Measurements from ENCODE around the gene RPS6KB2. TPM values are rescaled to one million over a fixed set of nuclear protein-coding genes. Genes with fewer than 3 reads are reported as not detected.

Gene RPS6KB2
- total and polyA plus RNA-seq, 9 of the 15 experiments (the other 6 are each of a cell fraction or from before 2014, with no cell fraction given) = 0.42 to 122 (median 82.6) TPM

- TF ChIP-seq RB1 (IDR thresholded peaks at IDR 0.05; ENCODE audit: low read depth) = peak; percentile 97
- TF ChIP-seq ZNF274 (IDR thresholded peaks at IDR 0.05; ENCODE audit: borderline replicate concordance, low read depth, low read length) = no peak
- TF ChIP-seq ZNF263 (CRISPR knock-in tag; IDR thresholded peaks at IDR 0.05; ENCODE audit: borderline replicate concordance) = no peak
- TF ChIP-seq MIER1 (IDR thresholded peaks at IDR 0.05; ENCODE audit: low read depth) = no peak
- no peak for TF ChIP-seq BDP1 (IDR thresholded peaks at IDR 0.05; ENCODE audit: insufficient read depth, insufficient read length)
- TF ChIP-seq, protein P1, sequence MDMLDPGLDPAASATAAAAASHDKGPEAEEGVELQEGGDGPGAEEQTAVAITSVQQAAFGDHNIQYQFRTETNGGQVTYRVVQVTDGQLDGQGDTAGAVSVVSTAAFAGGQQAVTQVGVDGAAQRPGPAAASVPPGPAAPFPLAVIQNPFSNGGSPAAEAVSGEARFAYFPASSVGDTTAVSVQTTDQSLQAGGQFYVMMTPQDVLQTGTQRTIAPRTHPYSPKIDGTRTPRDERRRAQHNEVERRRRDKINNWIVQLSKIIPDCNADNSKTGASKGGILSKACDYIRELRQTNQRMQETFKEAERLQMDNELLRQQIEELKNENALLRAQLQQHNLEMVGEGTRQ (CRISPR knock-in tag; IDR thresholded peaks at IDR 0.05) = no peak
- peak; percentile 68; the same call in 1 of the 2 replicates for TF ChIP-seq GABPB1 (CRISPR knock-in tag; IDR thresholded peaks at IDR 0.05)
- peak; percentile 79 for TF ChIP-seq REST (IDR thresholded peaks at IDR 0.05; ENCODE audit: borderline replicate concordance)
- peak; percentile 68; the same call in 1 of the 2 replicates for TF ChIP-seq REST (CRISPR knock-in tag; IDR thresholded peaks at IDR 0.05; ENCODE audit: low read depth)
- TF ChIP-seq, protein P2, sequence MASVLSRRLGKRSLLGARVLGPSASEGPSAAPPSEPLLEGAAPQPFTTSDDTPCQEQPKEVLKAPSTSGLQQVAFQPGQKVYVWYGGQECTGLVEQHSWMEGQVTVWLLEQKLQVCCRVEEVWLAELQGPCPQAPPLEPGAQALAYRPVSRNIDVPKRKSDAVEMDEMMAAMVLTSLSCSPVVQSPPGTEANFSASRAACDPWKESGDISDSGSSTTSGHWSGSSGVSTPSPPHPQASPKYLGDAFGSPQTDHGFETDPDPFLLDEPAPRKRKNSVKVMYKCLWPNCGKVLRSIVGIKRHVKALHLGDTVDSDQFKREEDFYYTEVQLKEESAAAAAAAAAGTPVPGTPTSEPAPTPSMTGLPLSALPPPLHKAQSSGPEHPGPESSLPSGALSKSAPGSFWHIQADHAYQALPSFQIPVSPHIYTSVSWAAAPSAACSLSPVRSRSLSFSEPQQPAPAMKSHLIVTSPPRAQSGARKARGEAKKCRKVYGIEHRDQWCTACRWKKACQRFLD (CRISPR knock-in tag; IDR thresholded peaks at IDR 0.05) = peak; percentile 33; the same call in 1 of the 2 replicates
- TF ChIP-seq, protein P3, sequence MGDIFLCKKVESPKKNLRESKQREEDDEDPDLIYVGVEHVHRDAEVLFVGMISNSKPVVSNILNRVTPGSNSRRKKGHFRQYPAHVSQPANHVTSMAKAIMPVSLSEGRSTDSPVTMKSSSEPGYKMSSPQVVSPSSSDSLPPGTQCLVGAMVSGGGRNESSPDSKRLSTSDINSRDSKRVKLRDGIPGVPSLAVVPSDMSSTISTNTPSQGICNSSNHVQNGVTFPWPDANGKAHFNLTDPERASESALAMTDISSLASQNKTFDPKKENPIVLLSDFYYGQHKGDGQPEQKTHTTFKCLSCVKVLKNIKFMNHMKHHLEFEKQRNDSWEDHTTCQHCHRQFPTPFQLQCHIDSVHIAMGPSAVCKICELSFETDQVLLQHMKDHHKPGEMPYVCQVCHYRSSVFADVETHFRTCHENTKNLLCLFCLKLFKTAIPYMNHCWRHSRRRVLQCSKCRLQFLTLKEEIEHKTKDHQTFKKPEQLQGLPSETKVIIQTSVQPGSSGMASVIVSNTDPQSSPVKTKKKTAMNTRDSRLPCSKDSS (IDR thresholded peaks at IDR 0.05; ENCODE audit: low read depth, partially characterized antibody) = no peak
- peak; percentile 94 for TF ChIP-seq GABPA (tag; conservative IDR thresholded peaks at IDR 0.05; ENCODE audit: low read depth)
- no peak for TF ChIP-seq HNRNPLL (IDR thresholded peaks at IDR 0.05; ENCODE audit: low read depth, low read length, poor library complexity, severe bottlenecking)
- peak; percentile 90 for TF ChIP-seq GATAD2B (IDR thresholded peaks at IDR 0.05; ENCODE audit: borderline replicate concordance)
- TF ChIP-seq TAF9B (IDR thresholded peaks at IDR 0.05; ENCODE audit: partially characterized antibody) = no peak
- no peak for TF ChIP-seq ZNF3 (CRISPR knock-in tag; IDR thresholded peaks at IDR 0.05)
Observed at GRCh38 chr11:67401495-67402191, 26.7 kb upstream of the RPS6KB2 start, which contains the start of gene PPP1CA (continued).

All from K562 (cell line).